ENCODE data around the gene MTFP1.
"Not testable (repeated sequence)": the region's sequence is repeated elsewhere in the genome, so short reads cannot be mapped to it uniquely, and the experiment has no call there.

Gene MTFP1

DNA sequence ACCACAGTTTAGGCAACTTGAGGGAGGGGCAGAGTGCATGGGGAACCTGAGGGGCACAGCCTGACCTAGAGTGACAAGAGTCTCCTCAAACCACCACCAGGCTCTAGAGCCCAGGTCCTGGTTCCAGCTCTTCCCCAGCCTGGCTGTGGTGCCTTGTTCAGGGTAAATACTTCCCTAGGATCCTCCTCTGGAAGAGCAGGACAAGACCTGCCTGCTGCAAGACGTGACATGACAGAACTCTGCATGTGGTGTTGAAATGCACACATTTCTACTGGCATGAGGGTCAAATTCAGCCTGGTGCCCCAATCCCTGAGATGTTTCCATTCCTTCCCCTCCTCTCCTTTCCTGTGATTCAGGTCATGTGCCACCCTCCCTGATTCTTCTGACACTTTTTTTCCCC is 25.4 kb upstream of the MTFP1 start:
- Histone ChIP-seq H3K4me1 (ENCODE audit: control insufficient read depth in 1 of 2, insufficient read depth in 2 of 2, low read length in 2 of 2) (peaks cover 0 to 6% of the 10 kb centered on the region in 2 experiments), H3K79me2 (ENCODE audit: control insufficient read depth, insufficient read depth, low read length, poor library complexity) (no peaks in the 10 kb centered on the region), H2AFZ (ENCODE audit: insufficient read depth, low read length, poor library complexity) (no peak overlapping the region), H3K9ac (ENCODE audit: low read length) (no peak overlapping the region), H4K12ac (ENCODE audit: low read depth, low read length) (no peak overlapping the region), H3K79me1 (ENCODE audit: low read length) (no peaks in the 10 kb centered on the region), H3K4ac (ENCODE audit: low read depth, low read length) (no peak overlapping the region), H3K36me3 (ENCODE audit: control insufficient read depth in 1 of 2, insufficient read depth in 2 of 2, low read length in 2 of 2) (no peaks in the 10 kb centered on the region), H2AK5ac (ENCODE audit: low read length) (no peak overlapping the region), H3K9me3 (ENCODE audit: insufficient read depth, low read depth, low read length) (no peaks in the 10 kb centered on the region), H2BK12ac (ENCODE audit: low read length) (no peak overlapping the region), H4K91ac (ENCODE audit: low read depth, low read length) (no peak overlapping the region), H3K27me3 (ENCODE audit: insufficient read depth, low read length) (peaks cover 10% of the 10 kb centered on the region), H2BK120ac (ENCODE audit: insufficient read depth, low read length, poor library complexity) (no peak overlapping the region), H2BK5ac (ENCODE audit: low read depth, low read length, poor library complexity) (no peak overlapping the region), H4K8ac (ENCODE audit: low read depth, low read length) (no peak overlapping the region), H3K4me3 (ENCODE audit: low read depth, low read length) (no peak overlapping the region), H3K4me2 (ENCODE audit: low read length) (no peak overlapping the region), H3K27ac (ENCODE audit: low read depth, low read length) (no peak overlapping the region), H3K18ac (ENCODE audit: low read length) (no peak overlapping the region), H3K23ac (ENCODE audit: low read length) (no peak overlapping the region), H3K14ac (ENCODE audit: low read length) (no peak overlapping the region)
- DNase-seq = peak in 1 of 2 donors; percentile 15
- WGBS (ENCODE audit: extremely low coverage, insufficient coverage, insufficient read length) = no CpG with 5 or more reads among the region's 1 CpG

- H3K36me3 ChIP-seq (ENCODE audit: control insufficient read depth in 1 of 2, insufficient read depth in 2 of 2, low read length in 2 of 2); H3K4me3 ChIP-seq (ENCODE audit: low read depth, low read length); H3K9me3 ChIP-seq (ENCODE audit: insufficient read depth, low read depth, low read length); H4K91ac ChIP-seq (ENCODE audit: low read depth, low read length); H3K14ac ChIP-seq (ENCODE audit: low read length); H2BK5ac ChIP-seq (ENCODE audit: low read depth, low read length, poor library complexity); H3K4me1 ChIP-seq (ENCODE audit: control insufficient read depth in 1 of 2, insufficient read depth in 2 of 2, low read length in 2 of 2); H3K27me3 ChIP-seq (ENCODE audit: insufficient read depth, low read length); H2BK120ac ChIP-seq (ENCODE audit: insufficient read depth, low read length, poor library complexity); H3K4me2 ChIP-seq (ENCODE audit: low read length); DNase-seq; H3K18ac ChIP-seq (ENCODE audit: low read length); H3K27ac ChIP-seq (ENCODE audit: low read depth, low read length); H4K12ac ChIP-seq (ENCODE audit: low read depth, low read length); H3K23ac ChIP-seq (ENCODE audit: low read length); H3K9ac ChIP-seq (ENCODE audit: low read length); H3K79me2 ChIP-seq (ENCODE audit: control insufficient read depth, insufficient read depth, low read length, poor library complexity); H3K4ac ChIP-seq (ENCODE audit: low read depth, low read length); H2AK5ac ChIP-seq (ENCODE audit: low read length); H3K79me1 ChIP-seq (ENCODE audit: low read length); H2AFZ ChIP-seq (ENCODE audit: insufficient read depth, low read length, poor library complexity); H4K8ac ChIP-seq (ENCODE audit: low read depth, low read length); H2BK12ac ChIP-seq (ENCODE audit: low read length): not testable (repeated sequence)
- no CpG with 5 or more reads among the region's 3 CpGs for WGBS (ENCODE audit: extremely low coverage, insufficient coverage, insufficient read length)
Measured at GRCh38 chr22:30401024-30401423, 24.5 kb upstream of the MTFP1 start.

DNA sequence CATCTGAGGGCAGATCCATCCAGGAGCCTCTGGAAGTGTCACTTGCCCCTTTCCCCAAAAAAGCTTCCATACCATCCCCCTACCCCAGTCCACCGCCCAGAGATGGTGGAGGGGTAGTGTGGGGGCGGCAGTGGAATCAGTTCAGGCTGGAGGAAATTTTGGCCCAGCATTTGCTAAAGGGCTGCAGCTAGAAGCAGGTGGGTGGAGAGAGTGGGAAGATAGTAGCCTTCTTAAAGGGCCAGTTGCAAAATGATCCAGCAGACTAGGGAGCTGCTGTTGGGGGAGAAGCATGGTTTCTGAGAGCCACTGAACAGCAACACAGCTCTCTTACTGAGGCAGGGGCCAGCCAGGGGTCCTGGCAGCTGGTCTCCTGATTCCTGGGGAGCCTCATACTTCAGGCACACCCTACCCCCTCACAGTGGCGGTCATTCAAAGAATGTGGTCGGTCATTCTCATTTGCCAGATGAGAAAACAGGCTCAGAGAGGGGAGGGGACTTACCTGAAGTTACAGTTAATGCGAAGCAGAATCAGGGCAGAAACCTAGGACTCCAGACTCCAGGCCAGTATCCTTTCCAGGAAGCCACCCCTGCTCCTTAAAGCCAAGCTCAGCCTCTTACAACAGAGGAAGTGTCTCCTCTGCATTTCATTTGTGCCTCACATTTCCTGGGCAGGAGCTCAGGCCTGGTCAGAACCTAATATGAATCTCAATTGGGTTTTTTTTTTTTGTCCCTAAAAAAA is 23.4 kb upstream of the MTFP1 start:
- Histone ChIP-seq H3K14ac (ENCODE audit: low read length) (no peak overlapping the region), H2BK5ac (ENCODE audit: low read depth, low read length, poor library complexity) (no peak overlapping the region), H2AFZ (ENCODE audit: insufficient read depth, low read length, poor library complexity) (no peak overlapping the region), H3K4ac (ENCODE audit: low read depth, low read length) (no peak overlapping the region), H3K9ac (ENCODE audit: low read length) (no peak overlapping the region), H4K12ac (ENCODE audit: low read depth, low read length) (no peak overlapping the region), H3K4me3 (ENCODE audit: low read depth, low read length) (no peak overlapping the region), H3K9me3 (ENCODE audit: insufficient read depth, low read depth, low read length) (no peaks in the 10 kb centered on the region), H3K27ac (ENCODE audit: low read depth, low read length) (no peak overlapping the region), H4K91ac (ENCODE audit: low read depth, low read length) (no peak overlapping the region), H3K4me2 (ENCODE audit: low read length) (no peak overlapping the region), H3K27me3 (ENCODE audit: insufficient read depth, low read length) (peaks cover 5% of the 10 kb centered on the region), H2AK5ac (ENCODE audit: low read length) (no peak overlapping the region), H2BK12ac (ENCODE audit: low read length) (no peak overlapping the region), H3K36me3 (ENCODE audit: control insufficient read depth in 1 of 2, insufficient read depth in 2 of 2, low read length in 2 of 2) (peaks cover 0 to 1% of the 10 kb centered on the region in 2 experiments), H3K23ac (ENCODE audit: low read length) (no peak overlapping the region), H4K8ac (ENCODE audit: low read depth, low read length) (no peak overlapping the region), H3K18ac (ENCODE audit: low read length) (no peak overlapping the region), H3K79me2 (ENCODE audit: control insufficient read depth, insufficient read depth, low read length, poor library complexity) (no peaks in the 10 kb centered on the region), H3K4me1 (ENCODE audit: control insufficient read depth in 1 of 2, insufficient read depth in 2 of 2, low read length in 2 of 2) (peaks cover 0 to 3% of the 10 kb centered on the region in 2 experiments), H2BK120ac (ENCODE audit: insufficient read depth, low read length, poor library complexity) (no peak overlapping the region), H3K79me1 (ENCODE audit: low read length) (no peaks in the 10 kb centered on the region)
- no peak for DNase-seq
- WGBS (ENCODE audit: extremely low coverage, insufficient coverage, insufficient read length) = no CpG with 5 or more reads among the region's 5 CpGs

DNA sequence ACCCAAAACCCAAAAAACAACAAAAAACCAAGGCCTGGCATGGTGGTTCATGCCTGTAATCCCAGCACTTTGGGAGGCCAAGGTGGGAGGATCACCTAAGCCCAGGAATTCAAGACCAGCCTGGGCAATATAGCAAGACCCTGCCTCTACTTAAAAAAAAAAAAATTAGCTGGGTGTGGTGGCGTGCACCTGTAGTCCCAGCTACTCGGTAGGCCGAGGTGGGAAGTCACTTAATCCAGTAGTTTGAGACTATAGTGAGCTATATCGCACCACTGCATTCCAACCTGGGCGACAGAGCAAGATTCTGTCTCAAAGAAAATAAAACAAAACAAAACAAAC is 22.8 kb upstream of the MTFP1 start:
- WGBS (ENCODE audit: extremely low coverage, insufficient coverage, insufficient read length) = no CpG with 5 or more reads among the region's 5 CpGs
- H3K9me3 ChIP-seq (ENCODE audit: insufficient read depth, low read depth, low read length); H4K8ac ChIP-seq (ENCODE audit: low read depth, low read length); H3K79me2 ChIP-seq (ENCODE audit: control insufficient read depth, insufficient read depth, low read length, poor library complexity); H4K91ac ChIP-seq (ENCODE audit: low read depth, low read length); H3K9ac ChIP-seq (ENCODE audit: low read length); H3K4ac ChIP-seq (ENCODE audit: low read depth, low read length); H2BK120ac ChIP-seq (ENCODE audit: insufficient read depth, low read length, poor library complexity); H4K12ac ChIP-seq (ENCODE audit: low read depth, low read length); H3K79me1 ChIP-seq (ENCODE audit: low read length); H3K18ac ChIP-seq (ENCODE audit: low read length); DNase-seq; H2AFZ ChIP-seq (ENCODE audit: insufficient read depth, low read length, poor library complexity); H3K23ac ChIP-seq (ENCODE audit: low read length); H3K27ac ChIP-seq (ENCODE audit: low read depth, low read length); H3K4me3 ChIP-seq (ENCODE audit: low read depth, low read length); H3K27me3 ChIP-seq (ENCODE audit: insufficient read depth, low read length); H3K36me3 ChIP-seq (ENCODE audit: control insufficient read depth in 1 of 2, insufficient read depth in 2 of 2, low read length in 2 of 2); H3K4me1 ChIP-seq (ENCODE audit: control insufficient read depth in 1 of 2, insufficient read depth in 2 of 2, low read length in 2 of 2); H3K4me2 ChIP-seq (ENCODE audit: low read length); H2BK12ac ChIP-seq (ENCODE audit: low read length); H3K14ac ChIP-seq (ENCODE audit: low read length); H2BK5ac ChIP-seq (ENCODE audit: low read depth, low read length, poor library complexity); H2AK5ac ChIP-seq (ENCODE audit: low read length): not testable (repeated sequence)
